NCI-H146 (cell line): Measurements from ENCODE around the gene GRAP2.

Source experiments
- DNase-seq: peaks from one replicate; lab custom pipeline; 2025; lab: John Stamatoyannopoulos, UW

GRAP2 gene

GRCh38 chr22:39925909-39926679 is 25.2 kb downstream of the GRAP2 start:
- DNase-seq, result no peak

- DNase-seq, result no peak
These were observed 25.9 kb downstream of the GRAP2 start for GRCh38 chr22:39926753-39927152.

DNA sequence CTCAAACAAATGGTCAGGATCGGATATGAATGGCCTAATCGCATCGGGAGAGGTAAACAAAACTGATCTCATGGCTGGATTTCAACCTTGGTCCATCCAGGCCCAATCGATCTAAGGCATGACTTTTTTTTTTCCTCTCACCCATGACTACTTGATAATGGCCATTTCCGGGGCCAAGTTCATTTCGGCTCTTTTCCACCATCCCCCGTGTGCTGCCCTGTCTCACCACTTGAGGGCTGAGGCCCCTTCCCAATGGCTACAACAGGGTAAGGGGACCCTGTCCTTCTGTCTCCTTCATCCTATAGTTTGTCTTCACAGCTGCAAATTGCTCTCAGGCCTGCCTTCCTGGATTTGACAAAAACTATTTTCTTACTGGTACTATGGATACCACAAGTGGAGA is 26.7 kb downstream of the GRAP2 start:
- DNase-seq, result peak; percentile 11

DNA sequence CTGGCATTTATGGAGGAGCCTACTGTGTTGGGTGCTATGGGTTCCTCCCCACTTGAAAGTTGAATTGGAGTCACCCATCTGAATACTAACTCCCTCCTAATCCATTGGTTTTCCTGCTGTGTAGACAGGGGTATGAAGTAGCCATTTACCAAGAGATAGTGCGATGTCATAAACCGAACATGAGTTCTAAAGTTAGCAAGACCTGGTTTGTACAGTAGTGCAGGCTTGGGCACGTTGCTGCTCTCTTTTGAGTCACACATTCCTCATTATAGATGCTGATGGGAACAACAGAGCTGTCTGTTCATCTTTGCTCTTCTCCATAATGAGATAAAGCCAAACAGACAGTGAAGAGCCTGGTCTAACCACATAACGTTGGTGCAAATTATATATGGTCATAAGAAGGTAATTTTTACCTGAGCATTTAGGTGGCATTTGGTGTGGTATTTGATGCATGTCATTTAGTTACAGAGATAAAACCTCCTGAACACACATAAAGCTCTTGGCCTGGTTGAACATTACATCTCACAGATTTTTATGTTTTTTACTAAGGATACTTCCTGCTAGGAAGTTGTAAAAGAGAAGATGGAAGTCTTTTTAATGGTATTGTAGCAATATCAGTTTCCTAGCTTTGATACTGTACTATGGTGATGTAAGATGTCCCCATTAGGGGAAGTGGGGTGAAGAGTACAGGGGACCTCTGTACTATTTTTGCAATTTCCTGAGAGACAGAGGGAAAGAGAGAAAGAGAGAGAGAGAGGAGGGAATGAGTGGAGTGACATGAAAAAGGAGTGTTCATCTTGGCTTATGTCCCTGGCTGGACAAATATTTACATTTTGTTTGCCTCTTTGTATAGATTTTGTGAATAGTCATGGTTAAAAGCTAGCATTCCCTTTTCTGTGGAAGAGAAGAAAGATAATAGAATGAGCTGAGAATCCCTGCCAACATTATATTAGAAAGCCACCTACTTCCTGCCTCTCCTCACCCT is 27.9 kb downstream of the GRAP2 start:
- DNase-seq, result no peak

DNA sequence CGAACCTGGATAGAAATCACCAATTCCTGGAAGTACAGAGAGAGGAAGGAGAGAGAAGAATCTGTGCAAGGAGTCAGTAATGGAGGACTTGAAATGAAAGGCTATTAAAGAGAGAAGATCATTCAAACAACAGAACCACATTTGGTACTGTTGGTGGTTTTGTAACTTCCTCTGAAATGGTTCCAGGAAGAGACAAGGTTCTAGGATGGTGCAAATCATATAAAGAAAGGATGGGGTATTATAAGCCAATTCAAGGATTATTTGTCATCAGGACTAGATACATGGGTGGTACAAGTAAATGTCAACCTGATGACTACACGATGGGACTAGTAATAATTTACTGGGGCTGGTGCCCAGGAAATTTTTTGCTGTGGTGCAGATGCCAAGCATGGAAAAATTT is 30.4 kb downstream of the GRAP2 start:
- DNase-seq, result no peak

GRCh38 chr22:39932166-39932565 is 31.3 kb downstream of the GRAP2 start:
- no peak for DNase-seq

- DNase-seq, result peak; percentile 42
These were observed 32.2 kb downstream of the GRAP2 start for GRCh38 chr22:39932918-39933649.

- no peak for DNase-seq
These were observed 32.9 kb downstream of the GRAP2 start for GRCh38 chr22:39933741-39934140.

DNA sequence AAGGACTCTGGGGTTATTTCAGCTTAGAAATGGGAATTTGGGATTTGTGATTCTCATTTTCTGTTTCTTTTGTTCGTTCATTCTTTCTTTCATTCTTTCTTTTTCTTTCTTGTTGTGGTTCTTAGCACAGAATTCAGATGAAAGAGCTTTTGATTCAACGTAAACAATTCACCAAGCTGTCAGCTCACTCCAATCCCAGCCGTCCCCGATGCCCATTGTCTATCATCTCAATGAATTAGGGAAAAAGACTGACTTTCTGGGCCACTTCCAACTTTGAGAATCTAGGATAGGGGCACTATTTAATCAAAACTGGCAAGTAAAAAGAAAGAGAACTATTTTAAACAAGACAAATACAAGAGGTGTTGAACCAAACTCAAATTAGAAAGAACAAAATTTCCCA is 34.2 kb downstream of the GRAP2 start:
- no peak for DNase-seq

- DNase-seq, result no peak
These were observed 34.7 kb downstream of the GRAP2 start for GRCh38 chr22:39935612-39936011.

GRCh38 chr22:39936523-39937145 is 35.8 kb downstream of the GRAP2 start:
- DNase-seq, result no peak

GRCh38 chr22:39937906-39938305 is 37.0 kb downstream of the GRAP2 start:
- no peak for DNase-seq

DNA sequence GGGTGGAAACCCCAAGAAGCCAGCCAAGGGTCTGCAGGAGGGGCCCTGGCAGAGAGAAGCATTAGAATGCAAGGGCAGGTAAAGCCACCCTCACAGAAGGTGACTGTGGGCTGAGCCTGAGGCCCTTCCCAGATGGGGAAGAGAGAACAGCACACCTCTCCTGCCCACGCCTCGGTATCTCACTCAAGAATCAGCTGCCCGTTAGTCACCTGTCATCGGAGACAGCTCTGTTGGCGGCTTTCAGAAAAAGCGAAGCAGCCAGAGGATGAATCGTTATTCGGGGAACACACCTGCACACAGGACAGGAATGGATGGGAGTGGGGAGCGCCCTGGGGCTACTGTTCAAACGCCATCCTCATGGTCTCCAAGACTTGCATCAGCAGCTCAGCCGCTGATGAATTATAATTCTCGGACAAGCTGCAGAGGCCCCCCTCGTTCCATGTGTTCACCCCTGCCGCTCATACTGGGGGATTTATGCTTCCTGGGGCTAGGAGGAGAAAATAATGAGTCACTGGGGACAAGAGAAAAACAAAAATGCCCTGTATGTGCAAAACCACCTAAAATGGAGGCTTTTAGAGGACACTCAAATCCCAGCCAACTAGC is 37.7 kb downstream of the GRAP2 start:
- no peak for DNase-seq

GRCh38 chr22:39939830-39940229 is 38.9 kb downstream of the GRAP2 start:
- no peak for DNase-seq

- DNase-seq, result no peak
These were observed 39.9 kb downstream of the GRAP2 start for GRCh38 chr22:39940757-39941305.

DNA sequence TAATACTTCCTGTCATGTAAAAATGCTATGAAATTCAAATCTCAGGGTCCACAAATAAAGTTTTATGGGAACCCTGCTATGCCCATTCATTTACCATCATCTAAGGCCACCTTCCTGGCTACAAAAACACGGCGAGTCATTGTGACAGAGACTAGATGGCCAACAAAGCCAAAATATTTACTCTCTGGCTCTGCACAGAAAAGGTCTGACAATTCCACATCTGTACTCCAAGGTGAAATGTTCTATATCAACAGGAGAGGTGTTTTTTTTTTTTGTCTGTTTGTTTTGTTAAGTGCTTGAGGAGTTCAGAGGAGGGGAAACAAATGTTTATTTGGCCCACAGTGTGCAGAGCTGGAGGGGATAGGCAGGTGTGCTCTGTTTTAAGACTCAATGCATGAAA is 40.7 kb downstream of the GRAP2 start:
- DNase-seq, result peak; percentile 71

DNA sequence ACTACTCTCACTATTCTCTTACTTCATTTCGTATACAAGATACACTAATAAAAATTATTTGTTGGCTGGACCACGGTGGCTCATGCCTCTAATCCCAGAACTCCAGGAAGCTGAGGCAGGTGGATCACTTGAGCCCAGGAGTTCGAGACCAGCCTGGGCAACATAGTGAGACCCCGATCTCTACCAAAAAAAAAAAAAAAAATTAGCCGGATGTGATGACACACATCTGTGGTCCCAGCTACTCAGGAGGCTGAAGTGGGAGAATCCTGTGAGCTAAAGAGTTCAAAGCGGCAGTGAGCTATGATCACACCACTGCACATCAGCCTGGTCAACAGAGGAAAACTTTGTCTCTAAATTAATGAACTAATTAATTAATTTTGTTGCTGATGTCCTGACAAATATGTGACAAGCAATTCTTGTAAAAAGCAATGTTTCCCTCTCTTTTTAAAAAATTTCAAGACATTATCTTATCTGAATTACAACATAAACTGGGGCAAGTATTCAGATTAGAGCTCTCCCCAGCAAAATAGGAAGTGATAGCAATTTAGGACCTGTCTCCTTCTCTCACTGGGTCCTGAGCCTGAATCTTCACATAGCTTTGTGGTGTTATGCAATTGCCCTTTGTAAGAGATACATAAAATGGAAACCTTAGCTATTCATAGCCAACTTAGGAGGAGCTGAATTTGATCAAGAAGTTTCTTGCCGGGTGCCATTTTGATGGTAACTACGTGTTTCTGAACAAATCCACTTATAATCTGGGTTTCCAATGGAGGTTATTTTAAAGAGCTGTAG is 41.8 kb downstream of the GRAP2 start:
- no peak for DNase-seq

DNA sequence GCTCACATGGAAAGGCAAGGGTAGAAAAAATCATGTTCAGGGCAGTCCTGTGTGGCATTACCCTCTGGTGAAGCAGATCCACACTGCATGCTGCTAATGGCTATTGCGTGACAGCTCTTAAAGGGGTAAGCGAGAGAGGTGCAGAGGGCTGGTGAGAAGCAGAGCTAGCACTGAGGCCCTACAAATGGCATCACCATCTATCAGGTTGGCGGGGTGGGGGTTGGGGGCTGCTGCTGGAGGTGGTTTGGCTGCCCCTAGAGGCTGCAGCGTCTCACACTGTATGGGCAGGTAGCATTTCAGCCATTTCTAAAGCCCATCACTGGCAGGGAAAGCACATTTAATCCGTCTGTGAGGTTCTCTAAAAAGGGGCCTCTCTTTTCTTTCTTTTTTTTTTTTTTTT is 42.5 kb downstream of the GRAP2 start:
- DNase-seq, result peak; percentile 15

- DNase-seq, result peak; percentile 68
These were observed 43.3 kb downstream of the GRAP2 start for GRCh38 chr22:39943953-39944872.
